ENCODE measurements around the gene PDE9A. TPM values are rescaled to one million over a fixed set of nuclear protein-coding genes. Genes with fewer than 3 reads are reported as not detected.
"Not testable (repeated sequence)": the region's sequence is repeated elsewhere in the genome, so short reads cannot be mapped to it uniquely, and the experiment has no call there.

PDE9A gene
- total and polyA plus RNA-seq, 3 donors from 2014 or later = 5.7 to 6.4 (median 6.3) TPM

DNA sequence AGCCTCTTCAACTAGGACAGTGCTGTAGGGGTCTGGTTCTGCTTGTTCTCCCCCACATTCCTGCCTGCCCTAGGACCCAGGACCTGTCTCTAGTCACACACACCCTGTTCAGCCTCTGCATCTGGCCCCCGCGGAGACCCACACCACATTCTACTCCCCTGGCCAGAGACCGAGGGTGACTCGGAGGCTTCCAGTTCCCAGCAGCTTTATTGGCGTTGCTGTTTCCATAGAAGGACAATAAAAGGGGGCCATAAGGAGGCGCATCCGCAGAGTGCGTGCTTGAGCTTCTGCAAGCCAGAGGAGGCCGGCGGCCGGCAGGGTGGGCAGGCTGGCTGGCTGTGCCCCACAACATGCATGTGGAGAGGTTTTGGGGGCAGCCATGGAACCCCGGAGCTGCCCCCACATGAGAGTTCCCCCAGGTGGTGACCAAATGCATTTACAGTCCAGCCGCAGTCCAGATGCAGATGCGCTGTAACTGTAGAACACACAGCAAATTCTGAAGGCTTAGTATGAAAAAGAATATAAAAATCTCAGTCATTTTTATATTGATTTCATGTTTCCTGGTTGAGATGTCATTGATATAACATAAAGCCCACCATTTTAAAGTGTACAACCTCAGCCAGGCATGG lies 52.4 kb downstream of the PDE9A start:
- H3K27ac ChIP-seq = no peak overlapping the region

GRCh38 chr21:42706765-42707164 lies 53.3 kb downstream of the PDE9A start:
- H3K27ac ChIP-seq = no peak overlapping the region
- no peak for DNase-seq
- intact Hi-C loops (cut with DNase I; ENCODE audit: low total_unique reads) = no loop called here
- no peak overlapping the region for H3K4me3 ChIP-seq
- H3K4me1 ChIP-seq = peaks cover 3% of the 10 kb centered on the region
- no peak for TF ChIP-seq POLR2A (IDR thresholded peaks at IDR 0.05)
- TF ChIP-seq, protein P1, sequence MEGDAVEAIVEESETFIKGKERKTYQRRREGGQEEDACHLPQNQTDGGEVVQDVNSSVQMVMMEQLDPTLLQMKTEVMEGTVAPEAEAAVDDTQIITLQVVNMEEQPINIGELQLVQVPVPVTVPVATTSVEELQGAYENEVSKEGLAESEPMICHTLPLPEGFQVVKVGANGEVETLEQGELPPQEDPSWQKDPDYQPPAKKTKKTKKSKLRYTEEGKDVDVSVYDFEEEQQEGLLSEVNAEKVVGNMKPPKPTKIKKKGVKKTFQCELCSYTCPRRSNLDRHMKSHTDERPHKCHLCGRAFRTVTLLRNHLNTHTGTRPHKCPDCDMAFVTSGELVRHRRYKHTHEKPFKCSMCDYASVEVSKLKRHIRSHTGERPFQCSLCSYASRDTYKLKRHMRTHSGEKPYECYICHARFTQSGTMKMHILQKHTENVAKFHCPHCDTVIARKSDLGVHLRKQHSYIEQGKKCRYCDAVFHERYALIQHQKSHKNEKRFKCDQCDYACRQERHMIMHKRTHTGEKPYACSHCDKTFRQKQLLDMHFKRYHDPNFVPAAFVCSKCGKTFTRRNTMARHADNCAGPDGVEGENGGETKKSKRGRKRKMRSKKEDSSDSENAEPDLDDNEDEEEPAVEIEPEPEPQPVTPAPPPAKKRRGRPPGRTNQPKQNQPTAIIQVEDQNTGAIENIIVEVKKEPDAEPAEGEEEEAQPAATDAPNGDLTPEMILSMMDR (IDR thresholded peaks at IDR 0.05) = no peak
- H3K36me3 ChIP-seq (ENCODE audit: low read depth, missing control alignments) = no peaks in the 10 kb centered on the region
- 93 to 96% methylated on average over 13 of the region's 13 CpGs for WGBS, 2 donors
- H3K27me3 ChIP-seq = no peaks in the 10 kb centered on the region
- no peaks in the 10 kb centered on the region for H3K9me3 ChIP-seq

More for the DNA sequence above, 52.4 kb downstream of the PDE9A start:
- Histone ChIP-seq H3K9me3 (no peaks in the 10 kb centered on the region), H3K36me3 (ENCODE audit: low read depth, missing control alignments) (no peaks in the 10 kb centered on the region), H3K27me3 (no peaks in the 10 kb centered on the region), H3K4me1 (peaks cover 3% of the 10 kb centered on the region), H3K4me3 (no peak overlapping the region)
- intact Hi-C loops (cut with DNase I; ENCODE audit: low total_unique reads) = no loop called here
- no peak for DNase-seq
- no peak for TF ChIP-seq POLR2A (IDR thresholded peaks at IDR 0.05)
- TF ChIP-seq, protein P1 (IDR thresholded peaks at IDR 0.05) = no peak
- 80 to 94% methylated on average over 12 to 14 of the region's 14 CpGs for WGBS, 2 donors

DNA sequence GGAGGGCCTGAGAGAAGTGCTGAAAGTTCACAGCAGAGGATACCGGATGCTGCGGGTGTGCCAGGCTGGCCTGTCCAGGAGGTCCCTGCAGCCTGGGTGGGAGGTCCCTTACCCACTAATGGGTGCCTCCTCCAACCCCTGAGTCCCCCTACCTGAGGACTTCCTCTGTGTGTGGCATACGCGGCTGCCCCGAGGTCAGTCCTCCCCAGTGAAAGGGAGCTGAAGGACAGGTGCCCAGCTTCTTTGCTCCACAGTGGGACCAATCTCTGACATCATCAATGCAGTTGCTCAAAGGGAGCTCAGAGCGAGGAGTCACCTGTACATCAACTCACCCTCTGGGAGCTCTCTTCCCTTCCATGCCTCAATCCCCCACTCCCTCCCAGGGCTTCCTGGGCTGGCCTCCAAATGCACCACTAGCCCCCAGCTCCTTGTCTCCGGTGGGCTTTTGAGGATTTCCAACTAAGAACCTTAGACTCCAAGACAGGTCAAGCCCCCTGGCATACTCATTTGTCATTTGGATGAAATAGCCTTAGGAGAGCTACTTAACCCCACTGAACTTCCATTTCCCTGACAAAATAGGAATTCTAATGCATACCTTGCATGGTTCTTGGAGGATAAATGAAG lies 53.9 kb downstream of the PDE9A start:
- intact Hi-C loops (cut with DNase I; ENCODE audit: low total_unique reads) = no loop called here
- TF ChIP-seq POLR2A (IDR thresholded peaks at IDR 0.05) = no peak
- TF ChIP-seq, protein P1 (IDR thresholded peaks at IDR 0.05) = no peak
- H3K4me1 ChIP-seq = peaks cover 3% of the 10 kb centered on the region
- no peak for DNase-seq
- H3K9me3 ChIP-seq = no peaks in the 10 kb centered on the region
- H3K27ac ChIP-seq = no peak overlapping the region
- H3K4me3 ChIP-seq = no peak overlapping the region
- 95 to 97% methylated on average over 7 of the region's 7 CpGs for WGBS, 2 donors
- H3K36me3 ChIP-seq (ENCODE audit: low read depth, missing control alignments) = no peaks in the 10 kb centered on the region
- no peaks in the 10 kb centered on the region for H3K27me3 ChIP-seq

DNA sequence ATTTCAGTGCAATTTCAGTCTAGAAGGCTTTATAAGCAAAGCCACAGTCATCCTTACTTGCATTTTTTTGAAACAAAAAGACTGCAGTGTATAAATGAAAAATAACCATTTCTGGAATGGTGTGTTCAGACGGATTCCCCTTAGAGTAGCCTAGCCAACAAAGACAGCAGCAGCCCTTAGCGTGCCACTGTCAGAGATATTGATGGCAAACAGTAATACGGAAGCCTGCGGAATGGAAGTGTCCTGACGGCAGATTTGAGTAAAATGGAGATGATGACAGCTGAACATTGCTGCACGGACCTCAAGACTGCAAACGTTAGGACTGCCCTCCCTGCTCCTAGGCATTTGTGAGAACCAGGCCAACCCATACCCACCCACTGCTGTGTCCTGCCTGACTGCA lies 54.7 kb downstream of the PDE9A start:
- peaks cover 3% of the 10 kb centered on the region for H3K4me1 ChIP-seq
- no peak overlapping the region for H3K27ac ChIP-seq
- 83 to 86% methylated on average over 7 of the region's 7 CpGs for WGBS, 2 donors
- H3K4me3 ChIP-seq = no peak overlapping the region
- no peaks in the 10 kb centered on the region for H3K9me3 ChIP-seq
- no peak for TF ChIP-seq POLR2A (IDR thresholded peaks at IDR 0.05)
- TF ChIP-seq, protein P1 (IDR thresholded peaks at IDR 0.05) = no peak
- DNase-seq = no peak
- H3K36me3 ChIP-seq (ENCODE audit: low read depth, missing control alignments) = no peaks in the 10 kb centered on the region
- H3K27me3 ChIP-seq = no peaks in the 10 kb centered on the region
- intact Hi-C loops (cut with DNase I; ENCODE audit: low total_unique reads) = no loop called here

DNA sequence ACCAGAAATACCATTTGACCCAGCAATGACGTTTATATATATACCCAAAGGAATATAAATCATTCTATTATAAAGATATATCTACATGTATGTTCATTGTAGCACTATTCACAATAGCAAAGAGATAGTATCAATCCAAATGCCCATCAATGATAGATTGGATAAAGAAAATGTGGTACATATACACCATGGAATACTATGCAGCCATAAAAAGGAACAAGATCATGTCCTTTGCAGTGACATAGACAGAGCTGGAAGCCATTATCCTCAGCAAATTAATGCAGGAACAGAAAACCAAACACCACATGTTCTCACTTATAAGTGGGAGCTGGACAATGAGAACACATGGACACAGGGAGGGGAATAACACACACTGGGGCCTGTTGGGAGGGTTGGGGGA lies 55.5 kb downstream of the PDE9A start:
- 88 to 89% methylated on average over 1 of the region's 1 CpG for WGBS, 2 donors
- intact Hi-C loops (cut with DNase I; ENCODE audit: low total_unique reads); H3K36me3 ChIP-seq (ENCODE audit: low read depth, missing control alignments); H3K27me3 ChIP-seq; H3K4me3 ChIP-seq; DNase-seq; H3K9me3 ChIP-seq; H3K4me1 ChIP-seq; H3K27ac ChIP-seq: not testable (repeated sequence)

All from testis (tissue), 3 donors.